ENCODE data around the gene DGKG. TPM values are rescaled to one million over a fixed set of nuclear protein-coding genes. Genes with fewer than 3 reads are reported as not detected.

DGKG gene
- total RNA-seq, 1 experiment from 2014 or later: 45.2 TPM

DNA sequence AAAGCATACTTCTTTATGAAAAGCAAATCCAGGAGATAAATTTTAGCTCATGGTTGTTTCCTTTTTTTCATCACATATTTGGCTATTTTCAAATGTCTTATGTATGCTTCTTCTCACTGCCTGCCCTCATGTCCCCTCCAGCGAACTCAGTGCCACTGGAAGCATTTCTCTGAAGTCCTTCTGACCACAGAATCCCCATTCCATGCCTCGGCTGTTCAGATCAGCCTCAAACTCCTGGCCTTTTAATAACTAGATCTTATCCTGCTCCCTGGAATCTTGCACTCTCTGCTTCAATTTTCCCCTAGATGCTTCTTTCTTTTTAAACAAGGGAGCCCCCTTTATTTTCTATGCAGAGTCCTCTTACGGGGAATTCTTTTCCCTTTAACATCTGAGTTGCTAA lies 263.3 kb downstream of the DGKG start:
- H3K36me3 ChIP-seq (ENCODE audit: insufficient read depth, low read length, poor library complexity, severe bottlenecking): peaks cover 6% of the 10 kb centered on the region
- POLR2A ChIA-PET (ENCODE audit: low non-redundant PET): interaction anchor here (0.7 kb wide), 1 partner anchor 77 kb away, joined by 5 read pairs; no protein-coding TSS in a partner anchor
- CTCF ChIA-PET: interaction anchor here (0.6 to 1.1 kb wide), 3 partner anchors 95 to 441 kb away, joined by 3 to 5 read pairs (median 3); no protein-coding TSS in a partner anchor
- H3K27ac ChIP-seq (ENCODE audit: low read depth, low read length, poor library complexity, severe bottlenecking): peak overlapping the region; percentile 67
- no peaks in the 10 kb centered on the region for H3K9me3 ChIP-seq (ENCODE audit: low read depth, low read length, poor library complexity, severe bottlenecking)
- DNase-seq (ENCODE audit: low spot score): no peak
- peaks cover 74% of the 10 kb centered on the region for H3K4me1 ChIP-seq (ENCODE audit: insufficient read depth, low read length, poor library complexity, severe bottlenecking)
- BruUV-seq (replicated peaks): no TSS peak
- peak overlapping the region; percentile 38 for H3K4me3 ChIP-seq (ENCODE audit: low read depth, low read length, poor library complexity, severe bottlenecking)
- H3K27me3 ChIP-seq (replicated peaks; ENCODE audit: insufficient read depth, low read depth, low read length, poor library complexity): no peaks in the 10 kb centered on the region
- intact Hi-C loops (cut with micrococcal nuclease; ENCODE audit: unreplicated experiment): loop anchor here (2.0 kb wide), 1 partner anchor 78 kb away; no protein-coding TSS in a partner anchor
- no peak for TF ChIP-seq EZH2 (IDR thresholded peaks at IDR 0.05; ENCODE audit: borderline replicate concordance, low read depth, low read length, poor library complexity, severe bottlenecking)

DNA sequence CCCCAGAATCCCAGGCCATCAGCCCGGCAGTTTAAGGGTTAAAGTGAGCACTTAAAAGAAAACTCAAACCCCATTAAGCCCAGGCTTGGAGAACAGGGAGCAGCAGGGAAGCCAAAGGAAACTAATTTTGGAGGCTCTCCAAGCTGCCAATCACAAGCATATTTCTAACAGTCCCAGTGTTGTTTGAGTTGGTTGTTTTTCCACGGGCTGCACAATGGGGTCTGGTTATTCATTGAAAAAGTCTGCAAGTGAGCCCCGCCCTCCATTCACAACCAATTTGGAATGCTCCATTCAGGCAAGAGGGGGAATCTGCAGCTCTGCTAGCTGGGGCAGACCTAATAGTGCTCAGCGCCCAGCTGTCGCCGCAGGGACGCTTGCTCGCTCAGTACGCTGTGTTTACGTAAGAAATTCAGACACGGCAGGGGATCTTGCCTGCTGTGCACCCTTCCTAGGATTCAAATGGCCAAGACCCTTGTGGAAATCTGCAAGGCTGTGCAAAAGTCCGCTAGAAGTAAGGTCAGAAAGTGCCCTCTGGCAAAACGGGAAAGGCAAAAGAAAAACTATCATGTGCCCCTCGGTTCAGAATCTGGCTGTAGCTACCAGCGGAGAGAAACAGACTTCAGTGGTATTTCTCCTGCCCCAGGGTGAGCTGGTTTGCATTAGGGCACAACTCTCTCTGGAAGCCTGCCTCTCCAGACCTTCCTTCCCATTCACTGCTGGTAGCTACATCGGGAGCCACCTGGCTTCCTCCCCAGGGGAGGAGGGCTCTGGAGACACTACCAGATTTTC lies 264.2 kb downstream of the DGKG start:
- Histone ChIP-seq H3K27ac (ENCODE audit: low read depth, low read length, poor library complexity, severe bottlenecking) (peak overlapping the region; percentile 67), H3K27me3 (replicated peaks; ENCODE audit: insufficient read depth, low read depth, low read length, poor library complexity) (no peaks in the 10 kb centered on the region), H3K4me3 (ENCODE audit: low read depth, low read length, poor library complexity, severe bottlenecking) (peak overlapping the region; percentile 38), H3K4me1 (ENCODE audit: insufficient read depth, low read length, poor library complexity, severe bottlenecking) (peaks cover 65% of the 10 kb centered on the region), H3K36me3 (ENCODE audit: insufficient read depth, low read length, poor library complexity, severe bottlenecking) (peaks cover 4% of the 10 kb centered on the region), H3K9me3 (ENCODE audit: low read depth, low read length, poor library complexity, severe bottlenecking) (no peaks in the 10 kb centered on the region)
- peak; percentile 99 for DNase-seq (ENCODE audit: low spot score)
- TF ChIP-seq EZH2 (IDR thresholded peaks at IDR 0.05; ENCODE audit: borderline replicate concordance, low read depth, low read length, poor library complexity, severe bottlenecking): no peak
- TF ChIP-seq, protein P1, sequence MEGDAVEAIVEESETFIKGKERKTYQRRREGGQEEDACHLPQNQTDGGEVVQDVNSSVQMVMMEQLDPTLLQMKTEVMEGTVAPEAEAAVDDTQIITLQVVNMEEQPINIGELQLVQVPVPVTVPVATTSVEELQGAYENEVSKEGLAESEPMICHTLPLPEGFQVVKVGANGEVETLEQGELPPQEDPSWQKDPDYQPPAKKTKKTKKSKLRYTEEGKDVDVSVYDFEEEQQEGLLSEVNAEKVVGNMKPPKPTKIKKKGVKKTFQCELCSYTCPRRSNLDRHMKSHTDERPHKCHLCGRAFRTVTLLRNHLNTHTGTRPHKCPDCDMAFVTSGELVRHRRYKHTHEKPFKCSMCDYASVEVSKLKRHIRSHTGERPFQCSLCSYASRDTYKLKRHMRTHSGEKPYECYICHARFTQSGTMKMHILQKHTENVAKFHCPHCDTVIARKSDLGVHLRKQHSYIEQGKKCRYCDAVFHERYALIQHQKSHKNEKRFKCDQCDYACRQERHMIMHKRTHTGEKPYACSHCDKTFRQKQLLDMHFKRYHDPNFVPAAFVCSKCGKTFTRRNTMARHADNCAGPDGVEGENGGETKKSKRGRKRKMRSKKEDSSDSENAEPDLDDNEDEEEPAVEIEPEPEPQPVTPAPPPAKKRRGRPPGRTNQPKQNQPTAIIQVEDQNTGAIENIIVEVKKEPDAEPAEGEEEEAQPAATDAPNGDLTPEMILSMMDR (conservative IDR thresholded peaks at IDR 0.05; ENCODE audit: low read depth, low read length): no peak
- no TSS peak for BruUV-seq (replicated peaks)
- intact Hi-C loops (cut with micrococcal nuclease; ENCODE audit: unreplicated experiment): loop anchor here (1.0 to 2.0 kb wide), 2 partner anchors 11 to 77 kb away; partner anchors contain the start of gene ETV5
- ChIA-PET POLR2A (ENCODE audit: low non-redundant PET) (interaction anchor here (0.6 to 0.7 kb wide), 3 partner anchors 8 to 1042 kb away, joined by 4 read pairs; no protein-coding TSS in a partner anchor), CTCF (interaction anchor here (0.5 to 1.8 kb wide), 2 partner anchors 154 to 573 kb away, joined by 6 to 9 read pairs; no protein-coding TSS in a partner anchor)

DNA sequence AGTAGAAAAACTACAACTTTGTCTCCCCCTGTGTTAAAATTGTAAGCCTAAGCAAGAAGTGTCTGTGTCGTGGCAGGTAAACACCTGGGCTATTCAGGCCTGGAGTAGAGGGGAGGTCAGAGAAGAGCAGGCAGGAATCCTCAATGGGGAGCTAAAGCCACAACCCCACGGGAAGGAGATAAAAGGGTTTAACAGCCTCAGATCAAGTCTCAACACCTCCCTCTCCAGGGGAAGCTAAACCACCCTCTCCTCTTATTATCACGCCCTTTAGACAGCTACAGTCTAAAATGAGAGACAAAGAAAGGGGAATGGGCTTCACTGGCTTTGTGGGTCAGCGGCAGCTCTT lies 264.7 kb downstream of the DGKG start:
- POLR2A ChIA-PET (ENCODE audit: low non-redundant PET): interaction anchor here (0.7 kb wide), 1 partner anchor 8 kb away, joined by 4 read pairs; no protein-coding TSS in a partner anchor
- no TSS peak for BruUV-seq (replicated peaks)
- intact Hi-C loops (cut with micrococcal nuclease; ENCODE audit: unreplicated experiment): loop anchor here (1.0 kb wide), 1 partner anchor 12 kb away; the partner anchor contains the start of gene ETV5

More for the DNA sequence above, 264.7 kb downstream of the DGKG start:
- Histone ChIP-seq H3K36me3 (ENCODE audit: insufficient read depth, low read length, poor library complexity, severe bottlenecking) (peaks cover 4% of the 10 kb centered on the region), H3K4me3 (ENCODE audit: low read depth, low read length, poor library complexity, severe bottlenecking) (peak overlapping the region; percentile 3), H3K9me3 (ENCODE audit: low read depth, low read length, poor library complexity, severe bottlenecking) (no peaks in the 10 kb centered on the region), H3K27ac (ENCODE audit: low read depth, low read length, poor library complexity, severe bottlenecking) (no peak overlapping the region), H3K27me3 (replicated peaks; ENCODE audit: insufficient read depth, low read depth, low read length, poor library complexity) (no peaks in the 10 kb centered on the region), H3K4me1 (ENCODE audit: insufficient read depth, low read length, poor library complexity, severe bottlenecking) (peaks cover 62% of the 10 kb centered on the region)
- TF ChIP-seq, protein P1 (conservative IDR thresholded peaks at IDR 0.05; ENCODE audit: low read depth, low read length): no peak
- no peak for TF ChIP-seq EZH2 (IDR thresholded peaks at IDR 0.05; ENCODE audit: borderline replicate concordance, low read depth, low read length, poor library complexity, severe bottlenecking)
- no peak for DNase-seq (ENCODE audit: low spot score)
- CTCF ChIA-PET: interaction anchor here (1.8 kb wide), 1 partner anchor 154 kb away, joined by 6 read pairs; no protein-coding TSS in a partner anchor

Other genes with a start within 250 kb of the DGKG start
- gene CRYGS, start 182.1 kb upstream of the DGKG start, total RNA-seq (2021): 3.6 and 3.9 TPM in 2 replicates
- 19.4 and 20.1 TPM in 2 replicates for gene TBCCD1, start 205.1 kb upstream of the DGKG start, total RNA-seq (2021)
- gene DNAJB11, start 208.5 kb upstream of the DGKG start, total RNA-seq (2021): 94.1 and 103 TPM in 2 replicates

Data from A673 (cell line).